SK-N-SH (cell line): ENCODE results near the gene HOXC10.

Experiments used
- CHD2 ChIP-seq: fragments of 150-350 bp; IDR thresholded peaks from 2 replicates; pipeline ENCODE4 v1.6.1; 2018; ENCODE audit warnings: low read length; ENCODE audit not compliant: partially characterized antibody
- EZH2phosphoT487 ChIP-seq: fragments of 200-600 bp; sonication (generic); IDR thresholded peaks from 2 replicates; pipeline ENCODE4 v1.6.1; 2017; ENCODE audit warnings: low read depth, mixed run types, mild to moderate bottlenecking, antibody characterized with exemption, moderate library complexity, borderline replicate concordance
- FOSL2 ChIP-seq: IDR thresholded peaks from 2 replicates; pipeline ENCODE4 v1.4.0; 2012; ENCODE audit warnings: low read depth, mild to moderate bottlenecking, moderate library complexity, borderline replicate concordance
- JUND ChIP-seq: IDR thresholded peaks from 2 replicates; pipeline ENCODE4 v1.4.0; 2012
- NRF1 ChIP-seq: IDR thresholded peaks from 2 replicates; pipeline ENCODE4 v1.6.1; 2012; ENCODE audit warnings: low read depth, mild to moderate bottlenecking, low read length
- POLR2AphosphoS5 ChIP-seq: IDR thresholded peaks from 2 replicates; pipeline ENCODE4 v1.6.1; 2012; ENCODE audit warnings: low read depth, low read length
- RAD21 ChIP-seq: IDR thresholded peaks from 2 replicates; pipeline ENCODE4 v1.6.1; 2012; ENCODE audit warnings: mild to moderate bottlenecking, low read length
- RFX5 ChIP-seq: IDR thresholded peaks from 2 replicates; pipeline ENCODE4 v1.6.1; 2012; ENCODE audit warnings: mild to moderate bottlenecking, improper control_type of control experiment, low read length
- SIN3A ChIP-seq: IDR thresholded peaks from 2 replicates; pipeline ENCODE4 v1.6.1; 2012; ENCODE audit warnings: low read depth, mild to moderate bottlenecking, low read length, moderate library complexity, borderline replicate concordance
- TEAD4 ChIP-seq: IDR thresholded peaks from 2 replicates; pipeline ENCODE4 v1.4.0; 2012; ENCODE audit warnings: mild to moderate bottlenecking, borderline replicate concordance; ENCODE audit not compliant: insufficient read depth
- YY1 ChIP-seq: IDR thresholded peaks from 2 replicates; pipeline ENCODE4 v1.4.0; 2012; ENCODE audit warnings: low read depth, mild to moderate bottlenecking
- TF ChIP-seq, protein P1 (sequence below): fragments of 200-600 bp; sonication (generic); IDR thresholded peaks from 2 replicates; pipeline ENCODE4 v1.6.1; 2017; ENCODE audit warnings: antibody characterized with exemption, mild to moderate bottlenecking, moderate library complexity
- TF ChIP-seq, protein P2 (sequence below): IDR thresholded peaks from 2 replicates; pipeline ENCODE4 v1.6.1; 2012; ENCODE audit warnings: mild to moderate bottlenecking, low read depth, low read length, moderate library complexity
- TF ChIP-seq, protein P3 (sequence below): IDR thresholded peaks from 2 replicates; pipeline ENCODE4; 2012

DNA sequence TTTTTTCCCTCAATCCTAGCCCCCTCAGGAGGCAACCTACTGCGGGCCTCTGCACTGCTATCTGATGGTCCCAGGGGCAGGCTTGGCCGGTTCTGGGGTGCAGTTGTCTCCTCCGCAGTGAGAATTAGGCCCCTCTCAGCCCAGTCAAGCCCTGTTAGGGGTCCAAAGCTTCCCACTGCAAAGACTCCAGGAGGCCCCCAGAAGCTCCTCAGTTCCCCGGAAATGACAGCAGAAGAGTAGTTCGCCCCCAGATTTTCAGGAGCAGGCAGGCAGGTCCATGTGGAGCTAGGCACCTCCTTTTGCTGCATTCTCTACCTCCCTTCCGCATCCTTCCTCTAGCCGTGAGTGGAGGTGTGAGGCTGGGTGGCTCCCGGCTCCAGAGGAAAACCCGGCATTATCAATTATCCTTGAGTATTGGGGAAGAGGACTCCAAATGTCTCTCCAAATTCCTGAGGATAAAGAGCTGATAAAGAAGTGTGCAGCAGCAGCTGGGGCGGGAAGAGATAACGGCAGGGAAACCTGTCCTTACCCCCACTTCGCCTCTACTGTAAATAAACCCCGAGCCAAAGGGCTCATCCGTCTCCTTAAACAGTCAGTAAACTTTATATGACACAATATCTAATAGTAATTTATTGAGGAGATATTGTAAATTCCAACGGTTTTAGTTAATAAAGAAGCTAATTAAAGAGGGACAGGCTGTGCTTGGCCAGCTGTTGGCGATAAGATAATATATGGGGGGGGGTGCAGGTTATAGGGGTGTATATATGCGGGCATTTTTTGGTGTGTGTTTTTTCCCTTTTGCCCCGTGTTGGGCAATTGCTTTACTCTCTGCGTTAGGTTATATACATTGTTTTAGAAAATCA lies 30.9 kb upstream of the HOXC10 start:
- TF ChIP-seq, protein P1, sequence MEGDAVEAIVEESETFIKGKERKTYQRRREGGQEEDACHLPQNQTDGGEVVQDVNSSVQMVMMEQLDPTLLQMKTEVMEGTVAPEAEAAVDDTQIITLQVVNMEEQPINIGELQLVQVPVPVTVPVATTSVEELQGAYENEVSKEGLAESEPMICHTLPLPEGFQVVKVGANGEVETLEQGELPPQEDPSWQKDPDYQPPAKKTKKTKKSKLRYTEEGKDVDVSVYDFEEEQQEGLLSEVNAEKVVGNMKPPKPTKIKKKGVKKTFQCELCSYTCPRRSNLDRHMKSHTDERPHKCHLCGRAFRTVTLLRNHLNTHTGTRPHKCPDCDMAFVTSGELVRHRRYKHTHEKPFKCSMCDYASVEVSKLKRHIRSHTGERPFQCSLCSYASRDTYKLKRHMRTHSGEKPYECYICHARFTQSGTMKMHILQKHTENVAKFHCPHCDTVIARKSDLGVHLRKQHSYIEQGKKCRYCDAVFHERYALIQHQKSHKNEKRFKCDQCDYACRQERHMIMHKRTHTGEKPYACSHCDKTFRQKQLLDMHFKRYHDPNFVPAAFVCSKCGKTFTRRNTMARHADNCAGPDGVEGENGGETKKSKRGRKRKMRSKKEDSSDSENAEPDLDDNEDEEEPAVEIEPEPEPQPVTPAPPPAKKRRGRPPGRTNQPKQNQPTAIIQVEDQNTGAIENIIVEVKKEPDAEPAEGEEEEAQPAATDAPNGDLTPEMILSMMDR, result no peak
- no peak for TF ChIP-seq POLR2AphosphoS5
- no peak for TF ChIP-seq EZH2phosphoT487
- no peak for TF ChIP-seq JUND
- no peak for TF ChIP-seq NRF1
- no peak for TF ChIP-seq RFX5
- TF ChIP-seq FOSL2, result no peak
- no peak for TF ChIP-seq RAD21
- TF ChIP-seq, protein P2, sequence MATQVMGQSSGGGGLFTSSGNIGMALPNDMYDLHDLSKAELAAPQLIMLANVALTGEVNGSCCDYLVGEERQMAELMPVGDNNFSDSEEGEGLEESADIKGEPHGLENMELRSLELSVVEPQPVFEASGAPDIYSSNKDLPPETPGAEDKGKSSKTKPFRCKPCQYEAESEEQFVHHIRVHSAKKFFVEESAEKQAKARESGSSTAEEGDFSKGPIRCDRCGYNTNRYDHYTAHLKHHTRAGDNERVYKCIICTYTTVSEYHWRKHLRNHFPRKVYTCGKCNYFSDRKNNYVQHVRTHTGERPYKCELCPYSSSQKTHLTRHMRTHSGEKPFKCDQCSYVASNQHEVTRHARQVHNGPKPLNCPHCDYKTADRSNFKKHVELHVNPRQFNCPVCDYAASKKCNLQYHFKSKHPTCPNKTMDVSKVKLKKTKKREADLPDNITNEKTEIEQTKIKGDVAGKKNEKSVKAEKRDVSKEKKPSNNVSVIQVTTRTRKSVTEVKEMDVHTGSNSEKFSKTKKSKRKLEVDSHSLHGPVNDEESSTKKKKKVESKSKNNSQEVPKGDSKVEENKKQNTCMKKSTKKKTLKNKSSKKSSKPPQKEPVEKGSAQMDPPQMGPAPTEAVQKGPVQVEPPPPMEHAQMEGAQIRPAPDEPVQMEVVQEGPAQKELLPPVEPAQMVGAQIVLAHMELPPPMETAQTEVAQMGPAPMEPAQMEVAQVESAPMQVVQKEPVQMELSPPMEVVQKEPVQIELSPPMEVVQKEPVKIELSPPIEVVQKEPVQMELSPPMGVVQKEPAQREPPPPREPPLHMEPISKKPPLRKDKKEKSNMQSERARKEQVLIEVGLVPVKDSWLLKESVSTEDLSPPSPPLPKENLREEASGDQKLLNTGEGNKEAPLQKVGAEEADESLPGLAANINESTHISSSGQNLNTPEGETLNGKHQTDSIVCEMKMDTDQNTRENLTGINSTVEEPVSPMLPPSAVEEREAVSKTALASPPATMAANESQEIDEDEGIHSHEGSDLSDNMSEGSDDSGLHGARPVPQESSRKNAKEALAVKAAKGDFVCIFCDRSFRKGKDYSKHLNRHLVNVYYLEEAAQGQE, result no peak
- no peak for TF ChIP-seq YY1
- TF ChIP-seq SIN3A, result no peak
- TF ChIP-seq CHD2, result no peak
- TF ChIP-seq, protein P3, sequence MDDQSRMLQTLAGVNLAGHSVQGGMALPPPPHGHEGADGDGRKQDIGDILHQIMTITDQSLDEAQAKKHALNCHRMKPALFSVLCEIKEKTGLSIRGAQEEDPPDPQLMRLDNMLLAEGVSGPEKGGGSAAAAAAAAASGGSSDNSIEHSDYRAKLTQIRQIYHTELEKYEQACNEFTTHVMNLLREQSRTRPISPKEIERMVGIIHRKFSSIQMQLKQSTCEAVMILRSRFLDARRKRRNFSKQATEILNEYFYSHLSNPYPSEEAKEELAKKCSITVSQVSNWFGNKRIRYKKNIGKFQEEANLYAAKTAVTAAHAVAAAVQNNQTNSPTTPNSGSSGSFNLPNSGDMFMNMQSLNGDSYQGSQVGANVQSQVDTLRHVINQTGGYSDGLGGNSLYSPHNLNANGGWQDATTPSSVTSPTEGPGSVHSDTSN, result no peak
- no peak for TF ChIP-seq TEAD4
